ENCODE results near the gene MAPK12. TPM values are rescaled to one million over a fixed set of nuclear protein-coding genes. Genes with fewer than 3 reads are reported as not detected.
A peak's percentile ranks its signal among the peaks of the same experiment; 100 is the strongest.

The MAPK12 gene
- total RNA-seq, 4 donors from 2014 or later = 12.3 to 32.0 (median 24.1) TPM

DNA sequence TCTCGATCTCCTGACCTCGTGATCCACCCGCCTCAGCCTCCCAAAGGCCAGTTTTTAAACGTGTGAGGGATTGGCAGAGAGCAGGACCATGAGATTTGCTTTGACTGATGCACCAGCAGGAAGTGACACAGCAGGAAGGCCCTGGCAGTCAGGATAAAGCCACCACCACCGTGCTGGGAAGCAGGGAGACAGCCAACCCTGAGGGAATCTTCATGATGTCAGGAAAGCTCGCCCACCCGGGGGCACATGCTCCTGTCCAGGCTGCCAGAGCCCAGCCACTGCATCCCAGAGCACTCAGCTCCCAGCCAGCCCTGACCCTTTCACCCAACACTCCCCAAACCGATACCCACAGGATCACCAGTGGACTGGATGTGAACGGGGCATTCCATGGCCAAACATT lies 22.7 kb downstream of the MAPK12 start:
- H3K36me3 ChIP-seq = peaks cover 0 to 52% (median 7%) of the 10 kb centered on the region in 3 donors
- no peaks in the 10 kb centered on the region for H3K9me3 ChIP-seq
- no peak overlapping the region for H3K27ac ChIP-seq
- H3K4me1 ChIP-seq = peaks cover 0 to 38% (median 29%) of the 10 kb centered on the region in 4 donors
- DNase-seq (ENCODE audit: low spot score in 2 of 2) = no peak
- 82 to 87% methylated on average over 9 of the region's 9 CpGs for WGBS, 2 donors
- no peaks in the 10 kb centered on the region for H3K27me3 ChIP-seq
- H3K4me3 ChIP-seq = no peak overlapping the region
- TF ChIP-seq, protein P1, sequence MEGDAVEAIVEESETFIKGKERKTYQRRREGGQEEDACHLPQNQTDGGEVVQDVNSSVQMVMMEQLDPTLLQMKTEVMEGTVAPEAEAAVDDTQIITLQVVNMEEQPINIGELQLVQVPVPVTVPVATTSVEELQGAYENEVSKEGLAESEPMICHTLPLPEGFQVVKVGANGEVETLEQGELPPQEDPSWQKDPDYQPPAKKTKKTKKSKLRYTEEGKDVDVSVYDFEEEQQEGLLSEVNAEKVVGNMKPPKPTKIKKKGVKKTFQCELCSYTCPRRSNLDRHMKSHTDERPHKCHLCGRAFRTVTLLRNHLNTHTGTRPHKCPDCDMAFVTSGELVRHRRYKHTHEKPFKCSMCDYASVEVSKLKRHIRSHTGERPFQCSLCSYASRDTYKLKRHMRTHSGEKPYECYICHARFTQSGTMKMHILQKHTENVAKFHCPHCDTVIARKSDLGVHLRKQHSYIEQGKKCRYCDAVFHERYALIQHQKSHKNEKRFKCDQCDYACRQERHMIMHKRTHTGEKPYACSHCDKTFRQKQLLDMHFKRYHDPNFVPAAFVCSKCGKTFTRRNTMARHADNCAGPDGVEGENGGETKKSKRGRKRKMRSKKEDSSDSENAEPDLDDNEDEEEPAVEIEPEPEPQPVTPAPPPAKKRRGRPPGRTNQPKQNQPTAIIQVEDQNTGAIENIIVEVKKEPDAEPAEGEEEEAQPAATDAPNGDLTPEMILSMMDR (IDR thresholded peaks at IDR 0.05) = no peak
- TF ChIP-seq POLR2A (IDR thresholded peaks at IDR 0.05) (no peak), EP300 (IDR thresholded peaks at IDR 0.05) (no peak)

DNA sequence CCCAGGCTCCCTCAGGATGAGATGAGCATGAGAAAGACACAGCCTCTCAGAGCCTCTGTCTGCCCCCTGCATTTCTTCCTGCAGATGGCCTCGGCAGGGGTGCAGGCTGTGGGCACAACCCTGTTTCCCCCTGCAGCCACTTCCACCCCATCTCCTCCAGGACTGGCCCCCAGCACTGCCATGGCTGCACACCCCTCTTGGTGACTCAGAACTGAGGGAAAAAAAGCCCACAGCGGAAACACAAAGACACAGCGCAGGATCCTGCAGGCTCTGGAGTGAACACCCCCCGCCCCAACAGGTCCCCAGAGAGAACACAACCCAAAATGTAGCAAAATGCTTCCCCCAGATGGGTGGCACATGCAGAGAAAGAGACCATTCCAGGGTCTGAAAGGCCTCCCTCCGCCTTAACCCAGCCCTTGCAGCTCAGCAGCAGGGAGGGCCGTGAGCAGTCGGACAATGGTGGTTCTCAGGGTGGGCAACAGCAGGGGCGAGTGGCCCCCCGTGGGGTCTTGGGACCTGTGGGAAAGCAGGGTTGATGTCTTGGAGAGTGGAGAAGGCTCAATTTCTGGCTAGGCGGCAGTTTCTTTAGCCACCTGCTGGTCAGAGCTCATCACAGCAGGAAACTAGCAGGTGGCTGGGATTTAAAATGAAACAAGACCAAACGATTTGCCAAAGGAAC lies 24.6 kb downstream of the MAPK12 start:
- H3K27ac ChIP-seq = no peak overlapping the region
- no peaks in the 10 kb centered on the region for H3K27me3 ChIP-seq
- no peaks in the 10 kb centered on the region for H3K9me3 ChIP-seq
- WGBS, 2 donors = 70 to 75% methylated on average over 9 of the region's 11 CpGs
- H3K4me3 ChIP-seq = no peak overlapping the region
- no peak for DNase-seq (ENCODE audit: low spot score in 2 of 2)
- H3K4me1 ChIP-seq = peaks cover 0 to 20% (median 11%) of the 10 kb centered on the region in 4 donors
- TF ChIP-seq, protein P1 (IDR thresholded peaks at IDR 0.05) = peak in 1 of 5 experiments; percentile 12
- TF ChIP-seq EP300 (IDR thresholded peaks at IDR 0.05) = no peak
- peaks cover 0 to 71% (median 7%) of the 10 kb centered on the region in 3 donors for H3K36me3 ChIP-seq

DNA sequence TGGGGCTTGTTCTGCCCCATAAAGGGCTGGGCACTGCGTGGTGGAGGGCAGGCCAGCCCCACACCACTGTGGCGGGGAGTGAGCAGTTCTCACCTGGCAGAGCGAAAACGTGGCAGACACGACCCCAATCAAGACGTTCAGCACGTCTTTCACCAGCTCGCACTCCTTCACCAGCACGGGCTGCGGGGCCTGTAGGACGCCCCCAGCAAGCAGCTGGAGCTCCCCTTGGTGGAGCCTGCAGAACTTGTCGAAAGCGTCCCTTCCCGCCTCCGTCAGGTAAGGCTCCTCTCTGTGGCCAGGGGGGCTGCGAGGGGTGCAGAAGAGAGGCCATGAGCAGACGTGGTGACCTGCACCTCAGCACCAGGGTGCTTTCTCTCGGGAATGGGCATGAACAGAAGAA lies 28.3 kb downstream of the MAPK12 start:
- Histone ChIP-seq H3K27me3 (no peaks in the 10 kb centered on the region), H3K4me1 (no peaks in the 10 kb centered on the region), H3K4me3 (no peak overlapping the region), H3K9me3 (no peaks in the 10 kb centered on the region), H3K27ac (no peak overlapping the region), H3K36me3 (peaks cover 0 to 72% (median 0%) of the 10 kb centered on the region in 3 donors)
- TF ChIP-seq, protein P1 (IDR thresholded peaks at IDR 0.05) = no peak
- TF ChIP-seq POLR2A (IDR thresholded peaks at IDR 0.05) = no peak
- TF ChIP-seq EP300 (IDR thresholded peaks at IDR 0.05) = no peak
- DNase-seq (ENCODE audit: low spot score in 2 of 2) = no peak
- 88 to 96% methylated on average over 15 to 18 of the region's 18 CpGs for WGBS, 2 donors

DNA sequence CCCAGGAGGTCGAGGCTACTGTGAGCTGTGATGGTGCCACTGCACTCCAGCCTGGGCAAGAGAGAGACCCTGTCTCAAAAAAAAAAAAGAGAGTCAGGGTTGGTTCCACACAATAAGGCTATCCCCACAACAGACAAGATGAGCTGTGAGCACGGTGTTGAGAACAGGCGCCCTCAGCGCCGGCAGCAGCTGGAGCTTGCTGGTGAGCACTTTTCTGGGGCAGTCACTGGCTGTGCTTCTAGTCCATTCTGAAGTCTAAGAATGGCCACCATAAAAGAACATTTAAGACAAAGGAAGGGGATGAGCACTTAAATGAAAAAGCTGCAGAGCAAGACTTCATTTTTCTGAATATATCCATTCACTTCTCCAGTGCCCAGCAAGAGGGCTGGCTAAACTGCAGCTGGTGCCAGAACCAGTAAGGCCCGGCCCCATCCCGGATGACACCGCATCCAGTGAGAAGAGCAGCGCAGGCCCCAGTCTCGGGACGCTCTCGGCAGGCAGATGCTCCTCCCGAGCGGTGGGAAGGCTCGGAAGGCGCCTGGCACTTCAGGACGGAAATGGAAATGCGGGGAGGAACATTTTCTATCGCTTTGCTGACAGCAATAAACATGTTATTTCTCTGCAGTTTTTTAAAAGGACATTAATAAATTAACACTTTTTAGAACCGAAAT lies 28.9 kb downstream of the MAPK12 start:
- Histone ChIP-seq H3K9me3 (no peaks in the 10 kb centered on the region), H3K27me3 (no peaks in the 10 kb centered on the region), H3K4me3 (no peak overlapping the region), H3K4me1 (no peaks in the 10 kb centered on the region), H3K27ac (no peak overlapping the region), H3K36me3 (peaks cover 0 to 73% (median 0%) of the 10 kb centered on the region in 3 donors)
- DNase-seq (ENCODE audit: low spot score in 2 of 2) = no peak
- 89 to 90% methylated on average over 20 of the region's 20 CpGs for WGBS, 2 donors
- TF ChIP-seq POLR2A (IDR thresholded peaks at IDR 0.05) = no peak
- no peak for TF ChIP-seq EP300 (IDR thresholded peaks at IDR 0.05)
- TF ChIP-seq, protein P1 (IDR thresholded peaks at IDR 0.05) = no peak

DNA sequence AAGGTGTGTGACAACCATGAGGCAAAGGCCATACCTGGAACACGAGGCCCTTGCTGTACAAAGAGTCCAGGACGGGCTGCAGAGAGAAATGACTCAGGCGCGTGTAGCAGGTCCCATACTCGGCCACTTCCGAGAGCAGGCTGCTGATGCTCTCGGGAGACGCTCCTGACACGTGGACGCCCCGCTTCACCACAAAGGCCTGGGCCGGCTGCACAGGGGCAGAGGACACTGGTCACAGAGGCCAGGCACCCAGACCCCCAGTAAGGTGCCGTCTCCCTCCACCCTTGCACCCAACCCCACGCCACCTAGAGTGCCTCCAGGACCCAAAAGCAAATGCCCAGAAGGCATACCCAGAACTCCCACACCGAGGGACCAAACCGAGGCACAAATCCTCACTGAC lies 32.1 kb downstream of the MAPK12 start:
- Histone ChIP-seq H3K9me3 (no peaks in the 10 kb centered on the region), H3K4me1 (no peaks in the 10 kb centered on the region), H3K27me3 (no peaks in the 10 kb centered on the region), H3K4me3 (no peak overlapping the region), H3K36me3 (peaks cover 0 to 85% (median 7%) of the 10 kb centered on the region in 3 donors), H3K27ac (no peak overlapping the region)
- WGBS, 2 donors = 91 to 93% methylated on average over 14 to 16 of the region's 16 CpGs
- no peak for DNase-seq (ENCODE audit: low spot score in 2 of 2)
- TF ChIP-seq, protein P1 (IDR thresholded peaks at IDR 0.05) = no peak
- TF ChIP-seq EP300 (IDR thresholded peaks at IDR 0.05) (no peak), POLR2A (IDR thresholded peaks at IDR 0.05) (no peak)
